Skeletal muscle tissue (tissue), 4 donors: ENCODE data around the gene LRRC47. TPM values are rescaled to one million over a fixed set of nuclear protein-coding genes. Genes with fewer than 3 reads are reported as not detected.

Experiments used
- H3K27ac ChIP-seq: one replicate; pipeline ENCODE4 v1.7.0; 2013; ENCODE audit warnings: mild to moderate bottlenecking, low read depth, low read length, inconsistent platforms
- H3K27me3 ChIP-seq, 3 donors: one replicate each; pipeline ENCODE4 v1.7.0; 2013; ENCODE audit warnings: low read length in 3 of 3; ENCODE audit not compliant: control insufficient read depth in 3 of 3, insufficient read depth in 3 of 3
- H3K36me3 ChIP-seq, 3 donors: one replicate each; pipeline ENCODE4 v1.7.0; 2013; ENCODE audit warnings: low read length in 3 of 3; ENCODE audit not compliant: control insufficient read depth in 3 of 3, insufficient read depth in 3 of 3
- H3K4me1 ChIP-seq, 3 donors: one replicate each; pipeline ENCODE4 v1.7.0; 2013; ENCODE audit warnings: low read length in 3 of 3, mild to moderate bottlenecking in 3 of 3; ENCODE audit not compliant: control insufficient read depth in 3 of 3, insufficient read depth in 3 of 3
- H3K4me3 ChIP-seq, 3 donors: one replicate each; pipeline ENCODE4 v1.7.0; 2013; ENCODE audit warnings: low read length in 3 of 3
- H3K9ac ChIP-seq, 3 donors: one replicate each; pipeline ENCODE4 v1.7.0; 2013; ENCODE audit warnings: low read length in 3 of 3, mild to moderate bottlenecking in 3 of 3, moderate library complexity in 2 of 3, low read depth in 1 of 3
- H3K9me3 ChIP-seq, 3 donors: one replicate each; pipeline ENCODE4 v1.7.0; 2013; ENCODE audit warnings: low read length in 3 of 3; ENCODE audit not compliant: control insufficient read depth in 3 of 3
- total RNA-seq: library from RNA; depleted of rRNA; stranded (reverse); fragments of >200 nt; gene quantifications from one replicate; pipeline ENCODE4 v1.2.3, GENCODE V29; 2014
- donor health status: Osteomylitis.

The LRRC47 gene
- total RNA-seq, 1 donor from 2014 or later: 28.7 TPM

DNA sequence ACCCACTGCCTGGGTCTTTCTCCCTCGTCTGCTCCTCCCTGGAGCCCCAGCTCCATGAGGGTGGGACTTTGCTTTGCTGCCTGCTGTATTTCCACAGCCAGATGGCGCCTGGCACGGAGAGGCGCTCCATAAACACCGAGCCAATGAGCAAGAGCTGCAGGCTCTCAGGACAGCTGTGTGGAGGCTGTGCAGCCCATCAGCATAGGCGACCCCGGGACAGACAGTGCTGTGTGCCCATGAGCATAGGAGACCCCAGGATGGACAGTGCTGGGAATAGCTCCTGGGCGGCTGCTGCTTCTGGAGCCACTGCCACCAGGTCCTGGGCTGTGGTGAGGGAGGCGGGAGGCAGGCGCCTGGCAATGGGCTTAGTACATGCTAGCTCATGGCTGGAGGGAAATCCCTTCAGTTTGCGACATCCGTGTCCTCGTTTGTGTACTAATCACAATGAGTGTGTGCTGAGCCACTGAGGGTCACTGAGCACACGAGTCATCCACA is 31.6 kb upstream of the LRRC47 start:
- Histone ChIP-seq H3K4me1 (no peaks in the 10 kb centered on the region), H3K4me3 (no peak overlapping the region), H3K9me3 (no peaks in the 10 kb centered on the region), H3K9ac (no peak overlapping the region), H3K27me3 (no peaks in the 10 kb centered on the region), H3K27ac (no peak overlapping the region), H3K36me3 (peaks cover 74 to 89% (median 80%) of the 10 kb centered on the region in 3 donors)

DNA sequence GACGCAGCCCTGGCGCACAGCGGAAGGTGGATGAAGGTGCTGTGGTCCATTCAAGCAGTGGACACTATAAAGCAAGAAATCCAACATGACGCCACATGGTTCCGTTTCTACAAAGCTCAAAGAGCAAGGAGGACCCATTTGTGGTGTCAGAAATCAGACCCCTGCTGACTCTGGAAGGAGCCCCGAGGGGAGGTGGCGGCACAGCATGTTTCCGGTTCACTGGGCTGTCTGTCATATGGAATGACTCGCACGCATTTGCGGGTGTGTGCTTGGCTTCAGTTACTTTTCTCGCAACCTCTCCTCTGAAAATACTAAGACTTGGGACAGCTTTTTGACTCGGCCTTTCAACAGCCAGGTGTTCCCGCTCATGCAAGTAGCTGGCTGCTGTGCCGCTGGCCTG is 29.1 kb upstream of the LRRC47 start:
- H3K9me3 ChIP-seq: no peaks in the 10 kb centered on the region
- H3K4me1 ChIP-seq: no peaks in the 10 kb centered on the region
- no peaks in the 10 kb centered on the region for H3K27me3 ChIP-seq
- H3K36me3 ChIP-seq: peaks cover 81 to 92% (median 88%) of the 10 kb centered on the region in 3 donors
- no peak overlapping the region for H3K4me3 ChIP-seq
- no peak overlapping the region for H3K9ac ChIP-seq
- H3K27ac ChIP-seq: no peak overlapping the region

DNA sequence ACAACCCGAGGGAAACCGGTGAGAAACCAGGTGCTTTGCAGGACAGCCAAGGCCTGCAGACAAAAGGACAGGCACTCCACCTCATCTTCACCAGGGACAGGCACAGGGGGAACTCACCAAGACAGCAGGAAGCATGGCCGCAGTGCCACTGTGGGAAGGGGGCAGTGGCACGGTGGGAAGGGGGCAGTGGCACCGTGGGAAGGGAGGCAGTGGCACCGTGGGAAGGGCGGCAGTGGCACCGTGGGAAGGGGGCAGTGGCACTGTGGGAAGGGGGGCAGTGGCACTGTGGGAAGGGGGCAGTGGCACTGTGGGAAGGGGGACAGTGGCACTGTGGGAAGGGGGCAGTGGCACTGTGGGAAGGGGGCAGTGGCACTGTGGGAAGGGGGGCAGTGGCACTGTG is 28.4 kb upstream of the LRRC47 start:
- Histone ChIP-seq H3K27ac (no peak overlapping the region), H3K27me3 (no peaks in the 10 kb centered on the region), H3K4me1 (no peaks in the 10 kb centered on the region), H3K36me3 (peaks cover 83 to 92% (median 89%) of the 10 kb centered on the region in 3 donors), H3K9me3 (no peaks in the 10 kb centered on the region), H3K4me3 (no peak overlapping the region), H3K9ac (no peak overlapping the region)

DNA sequence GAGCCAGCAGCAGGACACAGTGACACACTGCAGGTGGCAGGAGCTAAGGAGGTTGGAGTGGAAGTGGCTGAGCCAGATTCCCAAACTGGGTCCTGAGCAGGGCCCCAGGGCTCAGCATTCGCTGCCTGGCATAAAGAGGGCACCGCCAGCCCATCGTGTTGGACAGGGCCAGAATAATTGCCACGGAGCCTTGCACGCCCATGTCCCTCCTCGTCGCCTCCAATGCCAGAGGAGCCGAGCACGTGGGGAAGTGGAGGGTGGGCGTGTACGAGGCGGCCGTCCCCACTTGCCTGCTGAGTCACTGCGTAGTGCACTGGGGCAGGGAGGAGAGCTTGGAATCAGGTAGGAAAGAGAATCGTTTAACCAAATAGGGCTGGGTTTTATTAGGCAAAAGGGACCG is 26.1 kb upstream of the LRRC47 start:
- Histone ChIP-seq H3K9ac (no peak overlapping the region), H3K27me3 (no peaks in the 10 kb centered on the region), H3K9me3 (no peaks in the 10 kb centered on the region), H3K4me1 (no peaks in the 10 kb centered on the region), H3K36me3 (peaks cover 70 to 79% (median 74%) of the 10 kb centered on the region in 3 donors), H3K27ac (no peak overlapping the region), H3K4me3 (no peak overlapping the region)

DNA sequence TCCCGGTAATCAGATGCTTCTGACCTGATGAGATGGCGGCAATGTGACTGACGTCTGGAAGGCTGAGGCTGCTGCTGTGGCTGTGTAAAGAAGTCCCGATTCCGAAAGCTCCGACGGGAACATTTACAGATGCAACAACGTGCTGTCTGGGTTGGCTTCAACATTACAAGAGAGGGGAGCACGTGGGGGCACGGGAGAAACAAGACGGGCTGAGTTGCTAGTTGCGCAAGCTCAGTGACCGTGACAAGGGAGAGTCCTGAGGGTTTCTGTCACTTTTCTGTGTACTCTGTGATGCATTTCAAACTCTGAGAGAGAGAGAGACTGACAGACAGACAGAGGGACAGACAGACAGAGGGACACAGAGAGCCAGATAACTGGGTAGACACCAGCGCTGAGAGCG is 25.6 kb upstream of the LRRC47 start:
- H3K27ac ChIP-seq: no peak overlapping the region
- no peak overlapping the region for H3K4me3 ChIP-seq
- no peak overlapping the region for H3K9ac ChIP-seq
- no peaks in the 10 kb centered on the region for H3K9me3 ChIP-seq
- H3K4me1 ChIP-seq: no peaks in the 10 kb centered on the region
- no peaks in the 10 kb centered on the region for H3K27me3 ChIP-seq
- peaks cover 66 to 74% (median 69%) of the 10 kb centered on the region in 3 donors for H3K36me3 ChIP-seq

DNA sequence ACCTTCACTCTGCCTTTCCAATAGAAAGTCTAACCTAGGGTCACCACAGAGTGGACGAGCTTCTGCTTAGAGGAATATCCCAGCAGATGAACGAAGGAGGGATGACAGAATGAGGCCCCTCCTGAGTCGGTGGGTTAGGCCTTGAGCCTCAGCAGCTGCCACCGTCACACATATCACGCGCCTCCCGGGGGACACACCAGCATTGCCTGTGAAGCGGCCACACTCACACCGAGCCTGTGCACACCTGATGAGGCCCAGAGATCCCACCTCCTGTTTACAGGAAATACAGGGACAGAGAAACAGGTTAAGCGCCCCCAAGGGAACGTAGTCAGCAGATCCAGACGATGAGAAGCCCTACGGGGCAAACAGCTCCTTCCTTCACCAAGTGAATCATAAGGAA is 25.1 kb upstream of the LRRC47 start:
- Histone ChIP-seq H3K36me3 (peaks cover 66 to 71% (median 68%) of the 10 kb centered on the region in 3 donors), H3K27ac (no peak overlapping the region), H3K27me3 (no peaks in the 10 kb centered on the region), H3K4me1 (no peaks in the 10 kb centered on the region), H3K9ac (no peak overlapping the region), H3K4me3 (no peak overlapping the region), H3K9me3 (no peaks in the 10 kb centered on the region)

DNA sequence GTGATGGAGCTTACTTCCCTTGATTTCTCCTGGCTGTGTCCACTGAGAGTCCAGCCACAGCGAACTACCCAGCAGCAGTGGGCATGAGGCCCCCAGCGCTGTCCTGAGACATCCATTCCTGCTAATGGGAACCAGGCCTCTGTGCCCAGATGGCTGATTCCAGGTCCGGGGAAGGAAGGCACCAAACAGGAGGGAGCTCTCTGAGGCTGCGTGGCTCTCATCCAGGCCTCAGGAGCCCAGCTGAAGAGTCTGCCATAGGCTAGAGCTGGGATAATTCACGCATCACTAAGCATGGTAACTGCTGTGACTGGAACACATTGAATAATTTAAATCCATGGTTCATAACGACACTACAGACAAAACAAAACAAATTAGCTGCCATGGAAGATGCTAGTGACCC is 24.7 kb upstream of the LRRC47 start:
- no peak overlapping the region for H3K4me3 ChIP-seq
- no peaks in the 10 kb centered on the region for H3K27me3 ChIP-seq
- H3K36me3 ChIP-seq: peaks cover 66 to 70% (median 68%) of the 10 kb centered on the region in 3 donors
- no peak overlapping the region for H3K27ac ChIP-seq
- H3K4me1 ChIP-seq: no peaks in the 10 kb centered on the region
- H3K9me3 ChIP-seq: no peaks in the 10 kb centered on the region
- H3K9ac ChIP-seq: no peak overlapping the region

DNA sequence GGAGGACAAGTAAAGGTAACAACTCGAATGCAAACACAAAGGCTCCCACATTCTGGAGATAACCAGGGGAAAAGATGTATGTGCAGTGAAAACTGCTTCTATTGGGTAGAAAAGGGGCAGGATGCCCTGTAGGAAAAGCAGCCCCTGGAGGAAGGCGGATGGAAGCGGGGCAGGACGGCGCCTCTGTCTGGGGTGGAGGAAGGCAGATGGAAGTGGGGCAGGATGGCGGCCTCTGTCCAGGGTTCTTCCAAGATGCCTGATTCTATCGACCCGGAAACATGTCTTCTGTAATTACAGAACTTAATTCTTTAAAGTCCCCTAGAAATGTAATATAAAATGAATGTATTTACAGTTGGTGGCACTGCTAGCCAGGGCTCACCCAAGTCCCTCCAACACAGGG is 24.0 kb upstream of the LRRC47 start:
- Histone ChIP-seq H3K27me3 (no peaks in the 10 kb centered on the region), H3K4me3 (no peak overlapping the region), H3K36me3 (peaks cover 64 to 68% (median 68%) of the 10 kb centered on the region in 3 donors), H3K9me3 (no peaks in the 10 kb centered on the region), H3K9ac (no peak overlapping the region), H3K4me1 (no peaks in the 10 kb centered on the region), H3K27ac (no peak overlapping the region)

DNA sequence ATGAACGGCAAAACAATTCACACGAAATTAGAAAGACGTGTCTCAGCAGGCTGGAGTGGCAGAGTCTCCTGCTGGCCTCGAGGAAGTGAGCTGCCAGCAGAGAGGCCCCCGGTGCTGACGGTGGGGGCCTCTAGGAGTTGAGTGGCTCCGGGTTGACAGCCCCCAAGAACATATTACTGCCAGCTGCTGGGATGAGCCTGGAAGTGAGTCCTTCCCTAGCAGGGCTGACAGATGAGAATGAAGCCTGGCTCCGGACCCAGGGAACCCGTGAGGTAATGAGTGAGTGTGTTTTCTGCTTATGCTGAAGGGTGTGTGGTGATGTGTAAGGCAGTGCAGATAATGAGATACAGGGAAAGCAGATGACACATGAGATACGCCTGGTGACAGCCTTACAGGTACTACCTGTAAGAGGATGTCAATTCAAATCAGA is 23.5 kb upstream of the LRRC47 start:
- Histone ChIP-seq H3K9me3 (no peaks in the 10 kb centered on the region), H3K27ac (no peak overlapping the region), H3K9ac (no peak overlapping the region), H3K27me3 (no peaks in the 10 kb centered on the region), H3K4me3 (no peak overlapping the region), H3K36me3 (peaks cover 65 to 70% (median 70%) of the 10 kb centered on the region in 3 donors), H3K4me1 (no peaks in the 10 kb centered on the region)

DNA sequence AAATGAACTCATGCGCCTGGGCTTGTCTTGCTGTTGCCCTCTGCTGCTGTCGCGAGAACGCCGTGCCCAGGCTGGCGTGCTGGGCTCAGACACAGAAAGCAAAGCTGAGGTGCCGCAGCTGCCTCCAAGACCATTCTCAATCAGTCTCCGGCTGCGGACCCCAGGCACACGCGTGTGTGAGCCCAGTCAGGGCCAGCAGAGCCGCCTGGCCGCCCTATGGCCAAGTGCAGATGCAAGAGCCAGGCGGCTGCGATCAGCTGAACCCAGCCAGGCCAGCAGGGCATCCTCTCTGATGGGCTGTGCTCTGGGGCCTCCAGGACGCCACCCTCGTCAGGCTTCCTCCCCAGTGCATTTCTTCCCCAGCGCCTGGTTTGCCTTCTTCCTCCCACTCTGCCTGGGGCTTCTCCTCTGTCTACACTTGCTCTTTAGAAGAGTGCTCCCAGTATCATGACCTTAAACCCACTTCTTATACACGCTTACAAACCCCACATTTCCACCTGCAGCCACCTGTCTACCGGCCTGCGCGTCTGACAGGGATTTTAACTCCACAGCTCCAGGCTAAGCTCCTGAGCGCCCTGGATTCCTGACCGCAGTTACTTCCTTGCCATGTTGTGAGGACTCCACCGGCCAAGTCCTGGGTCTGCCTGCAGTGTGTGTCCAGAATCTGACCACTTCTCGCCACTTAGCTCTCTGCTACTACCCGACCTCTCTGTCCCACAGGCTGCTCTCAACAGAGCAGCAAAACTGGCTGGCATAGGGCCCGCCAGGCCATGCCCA is 21.7 kb upstream of the LRRC47 start:
- no peak overlapping the region for H3K27ac ChIP-seq
- H3K9me3 ChIP-seq: no peaks in the 10 kb centered on the region
- H3K4me1 ChIP-seq: no peaks in the 10 kb centered on the region
- H3K4me3 ChIP-seq: no peak overlapping the region
- H3K9ac ChIP-seq: no peak overlapping the region
- peaks cover 62 to 64% (median 63%) of the 10 kb centered on the region in 3 donors for H3K36me3 ChIP-seq
- no peaks in the 10 kb centered on the region for H3K27me3 ChIP-seq
